ENCODE results near the gene ELP5.
A peak's percentile ranks its signal among the peaks of the same experiment; 100 is the strongest.

The ELP5 gene

GRCh38 chr17:7219812-7220592 is 32.0 kb upstream of the ELP5 start, which contains the start of the genes ACADVL and DLG4:
TSS of gene ACADVL (plus strand) at chr17:7219938. CDS start at chr17:7219985, 47 bp downstream.
TSS of gene DLG4 (minus strand) at chr17:7219836.
- peak; percentile 84 for DNase-seq (ENCODE audit: insufficient read length, low spot score)
- TF ChIP-seq CTCF (IDR thresholded peaks at IDR 0.05; ENCODE audit: insufficient read depth, missing control alignments) = no peak
- no peak for FAIRE-seq

DNA sequence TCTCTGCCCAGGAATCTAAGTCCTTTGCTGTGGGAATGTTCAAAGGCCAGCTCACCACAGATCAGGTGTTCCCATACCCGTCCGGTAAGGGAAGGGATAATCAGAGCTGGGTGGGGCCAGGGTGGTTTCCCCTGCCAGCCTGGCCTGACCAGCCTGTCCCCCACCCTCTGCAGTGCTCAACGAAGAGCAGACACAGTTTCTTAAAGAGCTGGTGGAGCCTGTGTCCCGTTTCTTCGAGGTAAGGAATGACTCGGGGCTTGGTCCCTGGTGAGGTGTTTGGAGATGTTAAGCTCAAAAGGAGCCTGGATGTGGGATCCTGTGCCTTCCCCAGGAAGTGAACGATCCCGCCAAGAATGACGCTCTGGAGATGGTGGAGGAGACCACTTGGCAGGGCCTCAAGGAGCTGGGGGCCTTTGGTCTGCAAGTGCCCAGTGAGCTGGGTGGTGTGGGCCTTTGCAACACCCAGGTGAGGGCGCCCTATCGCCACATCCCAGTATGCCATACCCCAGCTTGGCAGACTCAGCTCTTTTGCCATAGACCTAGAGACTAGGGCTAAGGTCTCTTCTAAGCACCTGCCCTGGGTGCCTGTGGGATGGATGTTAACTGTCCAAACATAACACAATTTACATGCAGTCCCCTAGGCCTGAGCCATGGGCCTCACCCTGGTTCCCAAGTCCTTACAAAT is 31.3 kb upstream of the ELP5 start:
- no peak for FAIRE-seq
- no peak for DNase-seq (ENCODE audit: insufficient read length, low spot score)
- TF ChIP-seq CTCF (IDR thresholded peaks at IDR 0.05; ENCODE audit: insufficient read depth, missing control alignments) = peak; percentile 41

DNA sequence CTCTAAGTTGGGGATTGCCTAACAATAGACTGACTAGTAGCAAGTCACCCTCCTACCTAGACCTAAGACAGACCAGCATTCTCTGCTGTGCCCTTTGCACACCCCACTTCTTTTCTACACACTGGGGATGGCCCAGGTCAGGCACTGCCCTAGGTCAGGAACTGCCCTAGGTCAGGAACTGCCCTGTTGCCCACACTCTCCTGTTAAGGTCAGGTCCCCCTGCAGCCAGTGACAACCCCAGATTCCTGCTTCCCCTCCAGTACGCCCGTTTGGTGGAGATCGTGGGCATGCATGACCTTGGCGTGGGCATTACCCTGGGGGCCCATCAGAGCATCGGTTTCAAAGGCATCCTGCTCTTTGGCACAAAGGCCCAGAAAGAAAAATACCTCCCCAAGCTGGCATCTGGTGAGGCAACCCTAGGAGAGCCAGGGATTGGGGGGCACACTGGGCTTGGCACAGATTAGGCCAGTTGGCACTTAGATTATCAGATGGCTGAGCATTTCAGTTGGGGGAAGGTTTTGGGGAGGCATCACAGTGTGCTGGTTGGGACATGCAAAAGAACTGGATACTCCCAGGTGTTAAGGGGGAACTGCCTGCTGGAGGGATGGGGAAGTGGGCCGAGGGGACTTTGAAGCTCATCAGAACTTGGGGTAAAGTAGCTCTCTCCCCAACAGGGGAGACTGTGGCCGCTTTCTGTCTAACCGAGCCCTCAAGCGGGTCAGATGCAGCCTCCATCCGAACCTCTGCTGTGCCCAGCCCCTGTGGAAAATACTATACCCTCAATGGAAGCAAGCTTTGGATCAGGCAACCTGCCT is 30.5 kb upstream of the ELP5 start:
- DNase-seq (ENCODE audit: insufficient read length, low spot score) = no peak
- FAIRE-seq = no peak
- no peak for TF ChIP-seq CTCF (IDR thresholded peaks at IDR 0.05; ENCODE audit: insufficient read depth, missing control alignments)

DNA sequence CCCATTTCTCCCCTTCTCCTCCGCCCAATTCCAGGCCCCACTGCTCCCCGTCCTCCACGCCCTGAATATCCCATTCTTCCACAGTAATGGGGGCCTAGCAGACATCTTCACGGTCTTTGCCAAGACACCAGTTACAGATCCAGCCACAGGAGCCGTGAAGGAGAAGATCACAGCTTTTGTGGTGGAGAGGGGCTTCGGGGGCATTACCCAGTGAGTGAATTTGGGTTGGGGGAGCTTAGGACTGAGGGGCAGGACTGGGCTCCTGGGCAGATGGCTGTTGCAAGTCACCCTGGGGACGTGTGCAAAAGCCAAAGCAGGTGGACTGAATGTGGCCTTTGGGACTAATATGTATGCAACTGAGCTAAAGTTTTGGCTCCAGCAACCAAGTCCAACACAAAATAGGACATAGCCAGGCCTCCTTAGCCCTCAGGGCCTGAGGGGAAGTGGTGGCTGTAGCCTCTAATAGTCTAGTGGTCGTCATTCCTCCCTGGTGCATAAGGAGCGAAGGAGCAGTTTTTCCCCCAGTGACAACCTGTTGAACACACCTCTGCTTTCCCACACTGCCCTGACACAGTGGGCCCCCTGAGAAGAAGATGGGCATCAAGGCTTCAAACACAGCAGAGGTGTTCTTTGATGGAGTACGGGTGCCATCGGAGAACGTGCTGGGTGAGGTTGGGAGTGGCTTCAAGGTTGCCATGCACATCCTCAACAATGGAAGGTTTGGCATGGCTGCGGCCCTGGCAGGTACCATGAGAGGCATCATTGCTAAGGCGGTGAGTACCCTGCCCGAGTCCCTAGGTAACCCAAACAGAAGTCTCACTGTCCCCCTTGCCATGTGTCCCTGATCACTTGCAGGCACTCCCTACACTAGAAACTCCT is 29.7 kb upstream of the ELP5 start:
- no peak for DNase-seq (ENCODE audit: insufficient read length, low spot score)
- FAIRE-seq = no peak
- TF ChIP-seq CTCF (IDR thresholded peaks at IDR 0.05; ENCODE audit: insufficient read depth, missing control alignments) = no peak

DNA sequence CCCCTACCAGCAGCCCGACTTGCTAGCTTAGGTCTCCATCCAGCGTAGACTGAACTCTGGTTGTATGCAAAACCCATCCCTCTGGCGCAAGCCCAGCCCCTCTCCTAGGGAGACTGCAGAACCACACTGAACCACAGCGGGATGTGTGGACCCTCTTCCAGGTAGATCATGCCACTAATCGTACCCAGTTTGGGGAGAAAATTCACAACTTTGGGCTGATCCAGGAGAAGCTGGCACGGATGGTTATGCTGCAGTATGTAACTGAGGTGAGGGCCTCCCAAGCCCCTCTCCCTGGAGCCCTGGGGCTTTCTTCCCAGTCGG is 29.1 kb upstream of the ELP5 start:
- TF ChIP-seq CTCF (IDR thresholded peaks at IDR 0.05; ENCODE audit: insufficient read depth, missing control alignments) = no peak
- DNase-seq (ENCODE audit: insufficient read length, low spot score) (no peak), FAIRE-seq (no peak)

DNA sequence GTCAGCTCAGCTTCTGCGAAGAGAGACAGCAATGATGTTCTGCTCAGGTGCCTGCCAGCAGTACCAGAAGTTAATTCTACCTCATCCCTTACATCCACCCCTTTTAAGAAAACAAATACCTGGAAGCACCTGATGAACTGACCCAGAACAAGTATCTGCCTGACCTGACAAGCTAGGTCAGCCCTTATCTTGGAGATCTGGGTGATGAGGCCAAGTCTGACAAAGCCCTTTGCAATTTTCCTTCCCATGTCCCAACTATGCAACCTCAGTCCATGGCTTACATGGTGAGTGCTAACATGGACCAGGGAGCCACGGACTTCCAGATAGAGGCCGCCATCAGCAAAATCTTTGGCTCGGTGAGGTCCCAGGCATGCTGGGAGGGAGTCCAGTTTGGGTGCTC is 28.6 kb upstream of the ELP5 start:
- DNase-seq (ENCODE audit: insufficient read length, low spot score) = no peak
- TF ChIP-seq CTCF (IDR thresholded peaks at IDR 0.05; ENCODE audit: insufficient read depth, missing control alignments) = no peak
- FAIRE-seq = no peak

Data from D721Med (cell line).